H1 (cell line): ENCODE measurements around the gene GPBP1. TPM values are rescaled to one million over a fixed set of nuclear protein-coding genes. Genes with fewer than 3 reads are reported as not detected.

Source experiments
- CHD2 ChIP-seq: IDR thresholded peaks from 2 replicates; pipeline ENCODE4 v1.6.1; 2012; ENCODE audit warnings: low read length, improper control_type of control experiment
- HDAC6 ChIP-seq: IDR thresholded peaks from one replicate; pipeline ENCODE4 v1.7.1; 2012; ENCODE audit warnings: low read depth, mild to moderate bottlenecking, inconsistent platforms, low read length, moderate library complexity
- RAD21 ChIP-seq, 2 experiments: IDR thresholded peaks in 1 of 2; conservative IDR thresholded peaks in 1 of 2; 2 replicates each; pipeline ENCODE4 v1.6.1; 2011; ENCODE audit warnings: low read depth in 2 of 2, low read length in 2 of 2, improper control_type of control experiment in 1 of 2, inconsistent platforms in 1 of 2, mild to moderate bottlenecking in 1 of 2, moderate library complexity in 1 of 2
- SP4 ChIP-seq: IDR thresholded peaks from 2 replicates; pipeline ENCODE4 v1.6.1; 2012; ENCODE audit warnings: low read length, inconsistent platforms
- TAF1 ChIP-seq: IDR thresholded peaks from 2 replicates; pipeline ENCODE4 v1.6.1; 2011; ENCODE audit warnings: mild to moderate bottlenecking, low read depth, low read length
- TBP ChIP-seq: IDR thresholded peaks from 2 replicates; pipeline ENCODE4 v1.6.1; 2011; ENCODE audit warnings: low read depth, low read length, improper control_type of control experiment
- TEAD4 ChIP-seq: IDR thresholded peaks from 2 replicates; pipeline ENCODE4 v1.6.1; 2012; ENCODE audit warnings: low read depth, low read length, inconsistent platforms, mixed read lengths
- polyA plus RNA-seq, 7 experiments: library from polyadenylated mRNA; depleted of rRNA in 3 of 7; stranded (reverse) in 5 of 7; unstranded in 2 of 7; fragments of >200 nt in 5 of 7; fragments of 200-250 nt in 2 of 7; gene quantifications; 1 replicate in 5 of 7; 2 replicates in 1 of 7; 4 replicates in 1 of 7; pipeline versions ENCODE4 v1.2.1 to v1.2.3, GENCODE V29; 2011 to 2013; ENCODE audit warnings: missing spikeins in 2 of 7, mixed read lengths in 2 of 7
- total RNA-seq: library from RNA; stranded (reverse); fragmentation: NEBNext Ultra II Directional; extraction: Animal tissue kit (Norgen Biotek cat#: 25700); gene quantifications from 2 replicates; pipeline ENCODE4 v1.2.1, GENCODE V29; 2021
- TF ChIP-seq, protein P1 (sequence below): IDR thresholded peaks from 2 replicates; pipeline ENCODE4 v1.6.1; 2012; ENCODE audit warnings: low read length, inconsistent platforms

The GPBP1 gene
- total and polyA plus RNA-seq, 2 of the 8 experiments (the other 6 are each of a cell fraction or from before 2014, with no cell fraction given) = 29.2 to 108 TPM

DNA sequence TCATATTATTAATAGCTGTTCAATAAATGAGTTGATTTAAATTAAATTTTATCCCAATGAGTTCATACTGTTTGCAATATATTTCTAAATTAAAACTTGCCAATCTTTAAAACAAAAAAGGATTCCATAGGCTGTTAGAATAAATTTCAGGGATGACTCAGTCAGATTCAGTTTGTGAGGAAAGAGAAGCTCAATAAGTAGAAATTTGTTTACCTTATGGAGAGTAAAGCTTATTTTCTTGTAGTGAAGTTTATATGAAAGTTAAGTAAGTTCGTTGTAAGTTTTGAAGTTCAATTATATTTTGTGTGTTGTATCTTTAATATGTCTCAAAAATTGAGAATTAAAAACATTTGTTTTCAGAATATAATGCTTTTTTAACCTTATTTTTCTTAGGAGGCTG lies 29.0 kb downstream of the GPBP1 start (continued):
- TF ChIP-seq, protein P1, sequence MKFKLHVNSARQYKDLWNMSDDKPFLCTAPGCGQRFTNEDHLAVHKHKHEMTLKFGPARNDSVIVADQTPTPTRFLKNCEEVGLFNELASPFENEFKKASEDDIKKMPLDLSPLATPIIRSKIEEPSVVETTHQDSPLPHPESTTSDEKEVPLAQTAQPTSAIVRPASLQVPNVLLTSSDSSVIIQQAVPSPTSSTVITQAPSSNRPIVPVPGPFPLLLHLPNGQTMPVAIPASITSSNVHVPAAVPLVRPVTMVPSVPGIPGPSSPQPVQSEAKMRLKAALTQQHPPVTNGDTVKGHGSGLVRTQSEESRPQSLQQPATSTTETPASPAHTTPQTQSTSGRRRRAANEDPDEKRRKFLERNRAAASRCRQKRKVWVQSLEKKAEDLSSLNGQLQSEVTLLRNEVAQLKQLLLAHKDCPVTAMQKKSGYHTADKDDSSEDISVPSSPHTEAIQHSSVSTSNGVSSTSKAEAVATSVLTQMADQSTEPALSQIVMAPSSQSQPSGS = no peak
- TF ChIP-seq HDAC6 = no peak
- no peak for TF ChIP-seq TEAD4
- no peak for TF ChIP-seq TBP
- no peak for TF ChIP-seq CHD2
- TF ChIP-seq SP4 = no peak
- TF ChIP-seq RAD21 (IDR thresholded peaks at IDR 0.05 in 1 of 2, conservative IDR thresholded peaks at IDR 0.05 in 1 of 2; ENCODE audit: low read depth in 2 of 2, low read length in 2 of 2) = no peak
- no peak for TF ChIP-seq TAF1
